Renal cortical epithelial cell (primary cell): ENCODE measurements around the gene BRINP3. TPM values are rescaled to one million over a fixed set of nuclear protein-coding genes. Genes with fewer than 3 reads are reported as not detected.
A peak's percentile ranks its signal among the peaks of the same experiment; 100 is the strongest.
"Not testable (repeated sequence)": the region's sequence is repeated elsewhere in the genome, so short reads cannot be mapped to it uniquely, and the experiment has no call there.

Source experiments
- DNase-seq: peaks from one replicate; pipeline ENCODE4 v3.0.0-alpha.2; 2011; ENCODE audit warnings: low read depth
- total RNA-seq: library from RNA; depleted of rRNA; stranded (reverse); fragments of >200 nt; gene quantifications from 2 replicates; pipeline ENCODE4 v1.2.3, GENCODE V29; 2014

The BRINP3 gene
- total RNA-seq, 1 donor from 2014 or later: 0.10 TPM

GRCh38 chr1:190183588-190183987 lies 294.1 kb downstream of the BRINP3 start:
- no peak for DNase-seq

- no peak for DNase-seq
Measured at GRCh38 chr1:190179817-190180216, 297.8 kb downstream of the BRINP3 start.

GRCh38 chr1:190178827-190179226 lies 298.8 kb downstream of the BRINP3 start:
- DNase-seq: no peak

GRCh38 chr1:190177555-190177954 lies 300.1 kb downstream of the BRINP3 start:
- DNase-seq: no peak

- no peak for DNase-seq
Measured at GRCh38 chr1:190176776-190177175, 300.9 kb downstream of the BRINP3 start.

GRCh38 chr1:190175320-190175719 lies 302.3 kb downstream of the BRINP3 start:
- DNase-seq: no peak

GRCh38 chr1:190172651-190173430 lies 304.8 kb downstream of the BRINP3 start:
- DNase-seq: no peak

GRCh38 chr1:190170321-190170720 lies 307.3 kb downstream of the BRINP3 start:
- DNase-seq: no peak

- peak; percentile 19 for DNase-seq
Measured at GRCh38 chr1:190169311-190170067, 308.2 kb downstream of the BRINP3 start.

GRCh38 chr1:190168893-190169280 lies 308.8 kb downstream of the BRINP3 start:
- DNase-seq: no peak

- DNase-seq: peak; percentile 47
Measured at GRCh38 chr1:190168116-190168892, 309.4 kb downstream of the BRINP3 start.

- DNase-seq: no peak
Measured at GRCh38 chr1:190159146-190159545, 318.5 kb downstream of the BRINP3 start.

- no peak for DNase-seq
Measured at GRCh38 chr1:190154744-190155143, 322.9 kb downstream of the BRINP3 start.

- no peak for DNase-seq
Measured at GRCh38 chr1:190147616-190148015, 330.0 kb downstream of the BRINP3 start.

GRCh38 chr1:190144650-190145049 lies 333.0 kb downstream of the BRINP3 start:
- peak; percentile 8 for DNase-seq

GRCh38 chr1:190140644-190141043 lies 337.0 kb downstream of the BRINP3 start:
- DNase-seq: peak; percentile 4

- DNase-seq: no peak
Measured at GRCh38 chr1:190138702-190139101, 339.0 kb downstream of the BRINP3 start.

- DNase-seq: no peak
Measured at GRCh38 chr1:190138266-190138665, 339.4 kb downstream of the BRINP3 start.

- DNase-seq: no peak
Measured at GRCh38 chr1:190129366-190129765, 348.3 kb downstream of the BRINP3 start.

GRCh38 chr1:190126728-190127127 lies 350.9 kb downstream of the BRINP3 start:
- no peak for DNase-seq

- no peak for DNase-seq
Measured at GRCh38 chr1:190124068-190124467, 353.6 kb downstream of the BRINP3 start.

- not testable (repeated sequence) for DNase-seq
Measured at GRCh38 chr1:190120564-190120963, 357.1 kb downstream of the BRINP3 start.
